HG03103 (cell line): ENCODE measurements around the gene GPT2.

Experiments used
- ATAC-seq: cut with Tn5 transposase; IDR thresholded peaks from one replicate; pipeline ENCODE4 v1.9.1; 2021; ENCODE audit warnings: low read depth; ENCODE audit not compliant: unreplicated experiment

Gene GPT2

DNA sequence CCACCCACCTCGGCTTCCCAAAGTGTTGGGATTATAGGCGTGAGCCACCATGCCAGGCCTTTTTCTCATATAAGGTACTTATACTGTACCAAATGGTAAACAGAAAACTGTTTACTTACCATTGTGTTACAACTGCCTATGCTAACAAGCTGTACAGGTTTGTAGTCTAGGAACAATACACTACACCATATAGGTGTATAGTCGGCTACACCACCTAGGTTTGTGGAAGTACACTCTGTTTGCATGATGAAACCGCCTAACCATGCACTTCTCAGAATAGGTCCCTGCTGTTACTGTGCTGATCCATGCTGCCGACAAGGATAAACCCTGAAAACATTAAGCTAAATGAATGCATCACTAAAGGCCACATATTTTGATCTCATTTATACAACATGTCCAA is 70.4 kb downstream of the GPT2 start:
- ATAC-seq: no peak

DNA sequence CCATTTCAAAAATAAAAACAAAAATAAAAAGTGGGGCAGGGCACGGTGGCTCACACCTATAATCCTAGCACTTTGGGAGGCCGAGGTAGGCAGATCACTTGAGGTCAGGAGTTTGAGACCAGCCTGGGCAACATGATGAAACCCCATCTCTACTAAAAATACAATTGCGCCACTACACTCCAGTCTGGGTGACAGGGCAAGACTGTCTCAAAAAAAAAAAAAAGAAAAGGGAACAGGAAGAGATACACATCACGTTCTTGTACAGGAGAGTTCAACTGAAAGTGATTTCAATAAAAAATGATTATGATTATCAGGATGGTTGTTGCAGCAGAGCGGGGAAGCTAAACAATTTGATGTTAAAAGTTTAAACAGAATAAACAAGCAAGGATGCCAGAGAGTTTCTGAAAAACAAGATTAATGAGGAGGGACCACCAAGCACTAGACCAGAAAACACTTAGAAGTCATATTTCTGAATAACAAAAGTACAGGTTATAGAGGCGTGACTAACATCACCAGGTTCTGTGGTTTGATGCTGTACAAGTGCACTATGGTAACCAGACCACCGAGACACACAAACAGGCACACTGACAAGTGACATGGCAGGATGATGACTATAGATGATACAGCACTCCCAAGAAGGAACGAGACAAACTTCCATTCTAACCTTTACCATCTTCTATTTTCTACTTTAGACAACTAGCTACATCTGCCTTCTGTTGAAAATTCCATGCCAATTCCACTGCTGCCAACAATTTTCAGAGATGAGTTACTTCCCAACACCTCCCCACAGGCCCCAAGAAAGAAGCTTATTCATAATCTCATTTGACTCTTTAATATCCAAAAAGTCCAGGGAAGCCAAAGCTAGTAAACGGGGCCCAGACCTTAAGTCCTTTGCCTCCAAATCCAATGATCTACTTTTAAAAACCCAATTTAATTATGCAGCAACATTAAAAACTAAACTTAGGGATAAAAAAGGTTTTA is 77.5 kb downstream of the GPT2 start:
- no peak for ATAC-seq

DNA sequence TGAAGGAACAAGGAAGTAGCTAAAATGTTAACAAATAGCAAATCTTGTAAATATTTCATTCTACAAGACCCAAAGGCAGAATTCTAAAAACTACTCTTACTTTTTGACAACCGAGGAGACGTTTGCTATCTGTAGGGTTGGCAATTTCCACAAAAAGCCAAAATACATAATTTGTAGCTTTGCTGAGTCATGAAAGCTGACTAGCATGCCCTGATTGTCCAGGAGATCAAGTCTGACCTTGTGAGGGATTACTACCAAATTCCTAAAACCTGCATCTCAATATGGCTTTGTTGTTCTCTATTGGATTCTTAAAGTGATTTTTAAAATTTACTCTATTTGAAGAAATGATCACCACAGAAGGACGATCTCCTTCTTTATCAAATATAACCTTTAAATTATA is 78.5 kb downstream of the GPT2 start:
- ATAC-seq: no peak

- ATAC-seq: no peak
Observed at GRCh38 chr16:46968063-46968435, 83.9 kb downstream of the GPT2 start.

DNA sequence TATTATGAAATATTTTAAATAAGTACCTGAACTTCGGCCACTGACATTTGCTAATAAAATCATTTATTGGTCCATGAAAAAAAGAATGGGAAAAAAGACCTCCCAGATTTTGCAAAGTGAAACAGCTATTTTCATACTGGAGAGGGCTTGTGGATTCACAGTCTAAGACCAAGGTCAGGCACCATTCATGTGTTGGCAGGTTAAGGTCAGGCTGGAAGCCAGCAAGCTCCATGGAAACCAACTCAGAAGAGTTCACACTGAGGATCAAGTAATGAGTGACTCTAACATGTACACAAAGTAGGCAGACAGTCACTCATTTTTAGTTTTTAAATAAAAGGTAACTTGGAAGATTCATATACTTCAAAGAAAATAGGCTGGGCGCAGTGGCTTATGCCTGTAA is 85.9 kb downstream of the GPT2 start:
- no peak for ATAC-seq

- ATAC-seq: no peak
Observed at GRCh38 chr16:46971271-46971670, 87.1 kb downstream of the GPT2 start.

- ATAC-seq: peak; percentile 33
Observed at GRCh38 chr16:46972429-46973206, 88.5 kb downstream of the GPT2 start.

GRCh38 chr16:46973207-46973995 is 89.2 kb downstream of the GPT2 start, which contains the start of gene DNAJA2:
Gene DNAJA2, minus strand, starts transcription at chr16:46973674. Its CDS starts 102 bp downstream, at chr16:46973572.
- peak; percentile 87 for ATAC-seq

DNA sequence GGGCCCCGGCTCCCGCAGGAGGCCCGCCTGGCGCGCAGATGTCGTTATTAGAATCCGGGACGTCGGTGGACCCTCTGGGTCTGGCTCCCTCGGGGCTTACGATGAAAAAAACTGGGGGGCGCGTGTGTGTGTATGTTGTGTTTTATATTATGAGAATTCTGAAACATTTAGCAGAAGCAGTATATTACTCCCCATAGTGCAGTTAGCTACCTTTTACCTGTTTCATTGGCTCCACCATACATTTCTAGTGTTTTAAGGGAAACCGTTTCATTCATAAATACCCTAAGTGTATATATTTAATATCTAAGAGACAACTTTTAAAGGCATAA is 89.8 kb downstream of the GPT2 start:
- no peak for ATAC-seq

GRCh38 chr16:46974352-46974751 is 90.2 kb downstream of the GPT2 start:
- ATAC-seq: no peak

- ATAC-seq: no peak
Observed at GRCh38 chr16:46975165-46975564, 91.0 kb downstream of the GPT2 start.

DNA sequence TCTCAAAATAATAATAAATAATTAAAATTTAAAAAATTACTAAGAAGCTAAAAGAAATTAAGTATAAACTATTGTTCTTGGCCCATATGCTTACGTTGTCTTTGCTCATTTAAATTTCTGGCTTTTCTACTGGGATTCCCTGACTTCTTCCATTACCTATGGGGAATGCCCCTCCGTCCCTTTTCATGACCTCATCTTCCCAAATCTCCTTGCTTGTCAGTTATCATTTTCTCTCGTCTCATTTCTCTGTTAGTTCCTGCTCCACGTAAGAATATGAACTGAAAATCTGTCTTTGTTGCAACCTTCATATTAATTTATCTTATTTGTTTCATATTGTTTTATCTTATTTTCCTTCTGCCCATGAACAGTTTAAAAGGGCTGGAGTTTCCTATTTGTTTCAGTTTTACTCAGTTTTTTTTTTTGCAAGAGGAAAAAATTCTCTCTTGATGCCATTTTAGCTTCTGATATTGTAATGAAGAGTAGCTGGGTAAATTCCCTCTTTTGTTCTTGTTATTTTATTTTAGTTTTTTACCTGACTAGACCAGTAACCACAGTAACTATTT is 91.8 kb downstream of the GPT2 start:
- ATAC-seq: no peak

DNA sequence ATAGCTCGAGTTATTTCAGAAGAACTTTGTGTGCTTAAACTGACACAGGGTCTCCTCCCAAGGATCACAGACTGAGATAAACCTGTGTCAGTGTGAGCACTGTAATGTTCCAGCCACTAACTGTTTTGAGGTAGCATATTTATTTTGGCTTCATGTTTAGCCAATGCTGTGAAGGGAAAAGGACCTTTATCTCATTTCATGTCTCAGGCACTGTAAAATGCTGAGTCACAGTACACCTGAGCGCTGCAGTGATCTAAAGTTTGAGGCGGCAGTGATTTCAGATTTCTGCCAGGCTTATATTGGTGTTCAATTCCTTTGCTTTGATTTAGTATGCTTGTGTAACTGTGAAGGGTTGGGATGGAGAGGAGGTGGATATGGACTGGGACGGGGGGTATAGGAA is 92.4 kb downstream of the GPT2 start:
- no peak for ATAC-seq
